Measurements from ENCODE around the gene FHIT.
A peak's percentile ranks its signal among the peaks of the same experiment; 100 is the strongest.

Gene FHIT

GRCh38 chr3:59981377-59981776 lies 1269.9 kb downstream of the FHIT start:
- DNase-seq: peak in 2 of 3 donors; percentile 0 to 1
- no peaks in the 10 kb centered on the region for H3K9me3 ChIP-seq (ENCODE audit: control insufficient read depth, low read length)
- H3K27me3 ChIP-seq (replicated peaks; ENCODE audit: control insufficient read depth, insufficient read depth, low read length, poor library complexity, severe bottlenecking): no peaks in the 10 kb centered on the region
- no peak overlapping the region for H3K27ac ChIP-seq (ENCODE audit: insufficient read depth, low read length, poor library complexity, severe bottlenecking)
- no peak overlapping the region for H3K4me3 ChIP-seq (ENCODE audit: insufficient read depth, low read depth, low read length, poor library complexity, severe bottlenecking)
- no peaks in the 10 kb centered on the region for H3K36me3 ChIP-seq (ENCODE audit: control insufficient read depth, insufficient read depth, low read length)
- peaks cover 5% of the 10 kb centered on the region for H3K4me1 ChIP-seq (ENCODE audit: control insufficient read depth, insufficient read depth, low read length, poor library complexity, severe bottlenecking)

DNA sequence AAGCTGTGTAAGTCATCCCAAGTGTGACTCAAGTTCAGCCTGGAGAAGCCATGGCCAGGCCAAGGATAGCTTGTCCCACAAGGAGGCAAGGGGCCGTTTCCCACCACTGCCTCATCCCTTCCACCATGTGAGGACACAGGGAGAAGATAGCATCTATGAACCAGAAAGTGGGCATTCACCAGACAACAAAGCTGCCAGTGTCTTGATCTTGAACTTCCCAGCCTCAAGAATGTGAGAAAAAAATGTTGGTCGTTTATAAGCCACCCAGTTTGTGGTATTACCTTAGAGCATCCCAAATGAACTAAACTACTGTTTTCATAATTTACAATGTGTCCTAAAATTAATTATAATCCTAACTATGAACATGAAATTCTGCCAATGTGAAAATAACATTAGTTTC lies 1270.7 kb downstream of the FHIT start:
- DNase-seq: no peak
- Histone ChIP-seq H3K27ac (ENCODE audit: insufficient read depth, low read length, poor library complexity, severe bottlenecking) (no peak overlapping the region), H3K4me3 (ENCODE audit: insufficient read depth, low read depth, low read length, poor library complexity, severe bottlenecking) (no peak overlapping the region), H3K4me1 (ENCODE audit: control insufficient read depth, insufficient read depth, low read length, poor library complexity, severe bottlenecking) (peaks cover 5% of the 10 kb centered on the region), H3K36me3 (ENCODE audit: control insufficient read depth, insufficient read depth, low read length) (no peaks in the 10 kb centered on the region), H3K9me3 (ENCODE audit: control insufficient read depth, low read length) (no peaks in the 10 kb centered on the region), H3K27me3 (replicated peaks; ENCODE audit: control insufficient read depth, insufficient read depth, low read length, poor library complexity, severe bottlenecking) (no peaks in the 10 kb centered on the region)

DNA sequence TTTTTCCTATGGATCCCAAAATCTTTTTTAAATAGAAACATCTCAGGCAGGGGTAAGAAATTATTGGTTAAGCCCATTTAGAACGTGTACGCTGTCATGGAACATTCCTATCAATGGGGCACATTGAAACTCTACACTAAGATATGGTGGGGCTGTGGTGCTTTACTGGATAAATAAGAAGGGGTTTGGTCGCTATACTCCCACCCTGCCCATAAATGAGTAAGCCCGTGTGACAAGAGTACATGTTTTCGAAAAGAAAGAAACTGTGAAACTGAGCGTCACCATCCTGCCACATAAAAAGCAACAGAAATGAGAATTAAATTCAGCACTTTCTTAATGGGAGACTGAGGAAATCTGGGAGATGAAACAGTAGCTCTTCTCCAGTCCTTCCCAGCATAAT lies 1271.7 kb downstream of the FHIT start:
- Histone ChIP-seq H3K27me3 (replicated peaks; ENCODE audit: control insufficient read depth, insufficient read depth, low read length, poor library complexity, severe bottlenecking) (no peaks in the 10 kb centered on the region), H3K4me3 (ENCODE audit: insufficient read depth, low read depth, low read length, poor library complexity, severe bottlenecking) (no peak overlapping the region), H3K9me3 (ENCODE audit: control insufficient read depth, low read length) (no peaks in the 10 kb centered on the region), H3K4me1 (ENCODE audit: control insufficient read depth, insufficient read depth, low read length, poor library complexity, severe bottlenecking) (peaks cover 5% of the 10 kb centered on the region), H3K36me3 (ENCODE audit: control insufficient read depth, insufficient read depth, low read length) (no peaks in the 10 kb centered on the region), H3K27ac (ENCODE audit: insufficient read depth, low read length, poor library complexity, severe bottlenecking) (no peak overlapping the region)
- DNase-seq: no peak

DNA sequence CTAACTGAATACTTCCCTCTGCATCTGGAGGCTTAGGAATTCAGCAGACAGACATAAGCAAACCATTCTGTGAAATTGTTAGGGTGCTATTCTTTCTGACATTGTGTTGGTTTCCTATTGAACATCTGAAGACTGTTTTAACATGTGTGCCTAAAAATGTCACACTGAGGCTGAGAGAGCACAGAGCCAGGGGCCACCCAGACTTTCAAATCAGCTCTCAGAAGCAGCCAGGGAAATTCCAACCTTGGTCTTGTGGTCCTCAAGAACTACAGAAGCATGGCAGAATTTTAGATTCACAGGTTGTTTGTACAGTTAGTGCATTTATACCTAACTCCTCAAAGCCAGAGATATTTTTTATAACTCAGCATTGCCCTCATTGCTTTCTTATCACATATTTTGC lies 1272.3 kb downstream of the FHIT start:
- no peaks in the 10 kb centered on the region for H3K36me3 ChIP-seq (ENCODE audit: control insufficient read depth, insufficient read depth, low read length)
- no peak overlapping the region for H3K27ac ChIP-seq (ENCODE audit: insufficient read depth, low read length, poor library complexity, severe bottlenecking)
- H3K9me3 ChIP-seq (ENCODE audit: control insufficient read depth, low read length): no peaks in the 10 kb centered on the region
- no peak for DNase-seq
- H3K27me3 ChIP-seq (replicated peaks; ENCODE audit: control insufficient read depth, insufficient read depth, low read length, poor library complexity, severe bottlenecking): no peaks in the 10 kb centered on the region
- no peak overlapping the region for H3K4me3 ChIP-seq (ENCODE audit: insufficient read depth, low read depth, low read length, poor library complexity, severe bottlenecking)
- H3K4me1 ChIP-seq (ENCODE audit: control insufficient read depth, insufficient read depth, low read length, poor library complexity, severe bottlenecking): peaks cover 5% of the 10 kb centered on the region

DNA sequence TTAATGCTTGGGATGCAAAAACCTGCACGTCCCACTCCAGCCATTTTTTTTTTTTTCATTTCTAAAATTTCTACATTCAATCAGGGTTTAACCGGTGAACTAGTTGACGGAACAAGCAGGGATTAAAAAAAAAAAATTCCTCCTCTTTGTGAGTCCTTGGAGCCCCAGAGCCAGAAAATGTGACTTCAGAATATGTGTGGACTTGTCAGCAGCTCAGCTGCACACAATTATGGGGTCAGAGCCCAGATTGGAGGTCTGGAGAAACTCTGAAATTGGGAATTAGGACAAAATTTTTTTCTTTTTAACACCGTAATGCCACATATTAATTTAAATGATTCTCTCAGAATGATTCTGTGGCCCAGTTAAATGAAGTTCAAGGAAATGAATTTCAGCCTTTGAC lies 1280.5 kb downstream of the FHIT start:
- Histone ChIP-seq H3K27ac (ENCODE audit: insufficient read depth, low read length, poor library complexity, severe bottlenecking) (no peak overlapping the region), H3K27me3 (replicated peaks; ENCODE audit: control insufficient read depth, insufficient read depth, low read length, poor library complexity, severe bottlenecking) (no peaks in the 10 kb centered on the region), H3K9me3 (ENCODE audit: control insufficient read depth, low read length) (no peaks in the 10 kb centered on the region), H3K4me1 (ENCODE audit: control insufficient read depth, insufficient read depth, low read length, poor library complexity, severe bottlenecking) (no peaks in the 10 kb centered on the region), H3K4me3 (ENCODE audit: insufficient read depth, low read depth, low read length, poor library complexity, severe bottlenecking) (no peak overlapping the region), H3K36me3 (ENCODE audit: control insufficient read depth, insufficient read depth, low read length) (no peaks in the 10 kb centered on the region)
- DNase-seq: no peak

- H3K36me3 ChIP-seq (ENCODE audit: control insufficient read depth, insufficient read depth, low read length): no peaks in the 10 kb centered on the region
- no peak for DNase-seq
- no peaks in the 10 kb centered on the region for H3K27me3 ChIP-seq (replicated peaks; ENCODE audit: control insufficient read depth, insufficient read depth, low read length, poor library complexity, severe bottlenecking)
- H3K27ac ChIP-seq (ENCODE audit: insufficient read depth, low read length, poor library complexity, severe bottlenecking): no peak overlapping the region
- H3K4me1 ChIP-seq (ENCODE audit: control insufficient read depth, insufficient read depth, low read length, poor library complexity, severe bottlenecking): no peaks in the 10 kb centered on the region
- no peaks in the 10 kb centered on the region for H3K9me3 ChIP-seq (ENCODE audit: control insufficient read depth, low read length)
- no peak overlapping the region for H3K4me3 ChIP-seq (ENCODE audit: insufficient read depth, low read depth, low read length, poor library complexity, severe bottlenecking)
Observed at GRCh38 chr3:59970376-59970775, 1280.9 kb downstream of the FHIT start.

DNA sequence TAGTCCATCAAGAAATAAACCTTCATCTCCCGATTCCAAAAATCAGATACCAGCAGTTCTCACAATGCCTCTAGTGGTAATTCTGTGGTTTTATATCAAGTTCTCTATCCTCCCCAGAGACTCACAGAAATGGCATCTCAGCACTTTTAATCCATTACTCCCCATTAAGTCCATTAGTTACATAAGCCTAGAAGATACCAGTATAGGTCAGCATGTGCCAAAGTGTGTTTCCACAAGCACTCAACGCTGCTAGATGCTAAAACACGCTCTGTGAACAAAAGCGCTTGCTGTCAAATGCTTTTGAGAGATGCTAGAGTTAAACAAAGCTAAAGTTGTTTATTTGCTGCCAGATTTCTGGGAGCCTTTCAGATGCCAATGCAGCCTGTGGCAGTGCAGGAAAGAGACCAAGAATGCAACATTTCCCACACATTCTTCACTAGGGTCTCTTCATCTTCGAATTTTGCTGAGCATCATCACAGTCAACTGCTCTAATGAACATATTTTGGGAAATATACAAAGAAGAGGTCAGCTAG lies 1282.7 kb downstream of the FHIT start:
- no peak overlapping the region for H3K27ac ChIP-seq (ENCODE audit: insufficient read depth, low read length, poor library complexity, severe bottlenecking)
- H3K4me1 ChIP-seq (ENCODE audit: control insufficient read depth, insufficient read depth, low read length, poor library complexity, severe bottlenecking): no peaks in the 10 kb centered on the region
- no peak for DNase-seq
- H3K9me3 ChIP-seq (ENCODE audit: control insufficient read depth, low read length): no peaks in the 10 kb centered on the region
- H3K36me3 ChIP-seq (ENCODE audit: control insufficient read depth, insufficient read depth, low read length): no peaks in the 10 kb centered on the region
- H3K27me3 ChIP-seq (replicated peaks; ENCODE audit: control insufficient read depth, insufficient read depth, low read length, poor library complexity, severe bottlenecking): no peaks in the 10 kb centered on the region
- no peak overlapping the region for H3K4me3 ChIP-seq (ENCODE audit: insufficient read depth, low read depth, low read length, poor library complexity, severe bottlenecking)

DNA sequence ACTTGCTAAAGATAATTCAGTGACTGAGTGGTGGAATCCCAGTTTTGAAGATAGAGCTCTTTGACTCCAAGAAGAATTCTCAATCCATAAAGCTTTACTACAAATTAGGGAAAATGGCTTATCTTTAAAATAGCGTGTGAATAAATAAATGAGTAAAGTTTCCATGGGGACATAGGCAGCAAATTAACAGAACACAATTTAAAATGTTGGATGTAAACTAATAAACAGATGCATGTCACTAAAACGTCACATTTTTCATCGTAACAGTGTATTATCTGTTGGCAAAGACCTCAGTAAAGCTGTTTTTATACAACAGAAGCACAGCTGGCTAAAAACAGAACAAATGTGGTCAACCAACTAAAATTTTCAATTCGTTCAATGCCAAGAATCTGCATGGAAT lies 1287.6 kb downstream of the FHIT start:
- DNase-seq: no peak
- no peak overlapping the region for H3K27ac ChIP-seq (ENCODE audit: insufficient read depth, low read length, poor library complexity, severe bottlenecking)
- H3K4me3 ChIP-seq (ENCODE audit: insufficient read depth, low read depth, low read length, poor library complexity, severe bottlenecking): no peak overlapping the region
- H3K4me1 ChIP-seq (ENCODE audit: control insufficient read depth, insufficient read depth, low read length, poor library complexity, severe bottlenecking): no peaks in the 10 kb centered on the region
- no peaks in the 10 kb centered on the region for H3K9me3 ChIP-seq (ENCODE audit: control insufficient read depth, low read length)
- no peaks in the 10 kb centered on the region for H3K36me3 ChIP-seq (ENCODE audit: control insufficient read depth, insufficient read depth, low read length)
- no peaks in the 10 kb centered on the region for H3K27me3 ChIP-seq (replicated peaks; ENCODE audit: control insufficient read depth, insufficient read depth, low read length, poor library complexity, severe bottlenecking)

- H3K27ac ChIP-seq (ENCODE audit: insufficient read depth, low read length, poor library complexity, severe bottlenecking): no peak overlapping the region
- no peaks in the 10 kb centered on the region for H3K27me3 ChIP-seq (replicated peaks; ENCODE audit: control insufficient read depth, insufficient read depth, low read length, poor library complexity, severe bottlenecking)
- H3K9me3 ChIP-seq (ENCODE audit: control insufficient read depth, low read length): no peaks in the 10 kb centered on the region
- no peaks in the 10 kb centered on the region for H3K4me1 ChIP-seq (ENCODE audit: control insufficient read depth, insufficient read depth, low read length, poor library complexity, severe bottlenecking)
- no peak overlapping the region for H3K4me3 ChIP-seq (ENCODE audit: insufficient read depth, low read depth, low read length, poor library complexity, severe bottlenecking)
- no peaks in the 10 kb centered on the region for H3K36me3 ChIP-seq (ENCODE audit: control insufficient read depth, insufficient read depth, low read length)
- DNase-seq: no peak
Observed at GRCh38 chr3:59957150-59957549, 1294.1 kb downstream of the FHIT start.

- no peaks in the 10 kb centered on the region for H3K27me3 ChIP-seq (replicated peaks; ENCODE audit: control insufficient read depth, insufficient read depth, low read length, poor library complexity, severe bottlenecking)
- H3K27ac ChIP-seq (ENCODE audit: insufficient read depth, low read length, poor library complexity, severe bottlenecking): no peak overlapping the region
- H3K9me3 ChIP-seq (ENCODE audit: control insufficient read depth, low read length): no peaks in the 10 kb centered on the region
- H3K4me3 ChIP-seq (ENCODE audit: insufficient read depth, low read depth, low read length, poor library complexity, severe bottlenecking): no peak overlapping the region
- H3K4me1 ChIP-seq (ENCODE audit: control insufficient read depth, insufficient read depth, low read length, poor library complexity, severe bottlenecking): no peaks in the 10 kb centered on the region
- H3K36me3 ChIP-seq (ENCODE audit: control insufficient read depth, insufficient read depth, low read length): no peaks in the 10 kb centered on the region
- no peak for DNase-seq
Observed at GRCh38 chr3:59953104-59953503, 1298.1 kb downstream of the FHIT start.

- Histone ChIP-seq H3K27ac (ENCODE audit: insufficient read depth, low read length, poor library complexity, severe bottlenecking) (no peak overlapping the region), H3K27me3 (replicated peaks; ENCODE audit: control insufficient read depth, insufficient read depth, low read length, poor library complexity, severe bottlenecking) (no peaks in the 10 kb centered on the region), H3K4me1 (ENCODE audit: control insufficient read depth, insufficient read depth, low read length, poor library complexity, severe bottlenecking) (no peaks in the 10 kb centered on the region), H3K36me3 (ENCODE audit: control insufficient read depth, insufficient read depth, low read length) (no peaks in the 10 kb centered on the region), H3K4me3 (ENCODE audit: insufficient read depth, low read depth, low read length, poor library complexity, severe bottlenecking) (no peak overlapping the region), H3K9me3 (ENCODE audit: control insufficient read depth, low read length) (no peaks in the 10 kb centered on the region)
- no peak for DNase-seq
Observed at GRCh38 chr3:59949311-59949710, 1301.9 kb downstream of the FHIT start.
